Left forelimb (tissue), 1 donor: ENCODE data around the gene SYT2.
"Not testable (repeated sequence)": the region's sequence is repeated elsewhere in the genome, so short reads cannot be mapped to it uniquely, and the experiment has no call there.

Experiments
- DNase-seq: peaks from one replicate; pipeline ENCODE4 v3.0.0-alpha.2; 2018; ENCODE audit warnings: low spot score

The SYT2 gene

GRCh38 chr1:202571719-202572339 lies 138.4 kb downstream of the SYT2 start:
- DNase-seq = no peak

GRCh38 chr1:202569393-202570322 lies 140.6 kb downstream of the SYT2 start:
- no peak for DNase-seq

GRCh38 chr1:202568826-202569225 lies 141.4 kb downstream of the SYT2 start:
- DNase-seq = no peak

GRCh38 chr1:202568410-202568809 lies 141.8 kb downstream of the SYT2 start:
- DNase-seq = no peak

- no peak for DNase-seq
These were observed 142.5 kb downstream of the SYT2 start for GRCh38 chr1:202567738-202568137.

GRCh38 chr1:202565890-202566602 lies 144.2 kb downstream of the SYT2 start:
- no peak for DNase-seq

- no peak for DNase-seq
These were observed 145.2 kb downstream of the SYT2 start for GRCh38 chr1:202564958-202565495.

GRCh38 chr1:202563818-202564217 lies 146.4 kb downstream of the SYT2 start:
- no peak for DNase-seq

- no peak for DNase-seq
These were observed 147.7 kb downstream of the SYT2 start for GRCh38 chr1:202562444-202563060.

- DNase-seq = no peak
These were observed 148.4 kb downstream of the SYT2 start for GRCh38 chr1:202561726-202562443.

GRCh38 chr1:202561240-202561639 lies 149.0 kb downstream of the SYT2 start:
- no peak for DNase-seq

GRCh38 chr1:202557662-202558061 lies 152.6 kb downstream of the SYT2 start:
- DNase-seq = not testable (repeated sequence)

GRCh38 chr1:202556037-202556436 lies 154.2 kb downstream of the SYT2 start:
- not testable (repeated sequence) for DNase-seq

GRCh38 chr1:202554619-202555018 lies 155.6 kb downstream of the SYT2 start:
- DNase-seq = not testable (repeated sequence)

- no peak for DNase-seq
These were observed 156.7 kb downstream of the SYT2 start for GRCh38 chr1:202553560-202554038.

- DNase-seq = not testable (repeated sequence)
These were observed 157.2 kb downstream of the SYT2 start for GRCh38 chr1:202553078-202553477.

GRCh38 chr1:202552615-202553014 lies 157.6 kb downstream of the SYT2 start:
- DNase-seq = not testable (repeated sequence)

- no peak for DNase-seq
These were observed 158.6 kb downstream of the SYT2 start for GRCh38 chr1:202551683-202552082.

- DNase-seq = not testable (repeated sequence)
These were observed 160.2 kb downstream of the SYT2 start for GRCh38 chr1:202550088-202550487.

GRCh38 chr1:202547215-202547614 lies 163.0 kb downstream of the SYT2 start:
- no peak for DNase-seq

GRCh38 chr1:202546796-202547195 lies 163.5 kb downstream of the SYT2 start:
- DNase-seq = not testable (repeated sequence)
